Trophoblast cell (in vitro differentiated cells and primary cell): Measurements from ENCODE around the gene NAB1.

ENCODE experiments used
- DNase-seq, 2 donors: peaks; one replicate each; pipeline ENCODE4 v3.0.0-alpha.2; 2016
- H2AFZ ChIP-seq: 2 replicates; pipeline ENCODE4 v1.6.1; 2013; ENCODE audit warnings: low read length, moderate library complexity, mild to moderate bottlenecking; ENCODE audit not compliant: insufficient read depth, poor library complexity
- H2AK5ac ChIP-seq: 2 replicates; pipeline ENCODE4 v1.6.1; 2013; ENCODE audit warnings: mild to moderate bottlenecking, low read length
- H2BK120ac ChIP-seq: 2 replicates; pipeline ENCODE4 v1.6.1; 2013; ENCODE audit warnings: low read length, mild to moderate bottlenecking, moderate library complexity; ENCODE audit not compliant: insufficient read depth, poor library complexity
- H2BK12ac ChIP-seq: 2 replicates; pipeline ENCODE4 v1.6.1; 2013; ENCODE audit warnings: mild to moderate bottlenecking, low read length, moderate library complexity
- H2BK5ac ChIP-seq: 2 replicates; pipeline ENCODE4 v1.6.1; 2013; ENCODE audit warnings: low read length, low read depth, moderate library complexity, mild to moderate bottlenecking; ENCODE audit not compliant: poor library complexity
- H3K14ac ChIP-seq: 2 replicates; pipeline ENCODE4 v1.6.1; 2013; ENCODE audit warnings: mild to moderate bottlenecking, low read length
- H3K18ac ChIP-seq: 2 replicates; pipeline ENCODE4 v1.6.1; 2013; ENCODE audit warnings: mild to moderate bottlenecking, low read length
- H3K23ac ChIP-seq: 2 replicates; pipeline ENCODE4 v1.6.1; 2013; ENCODE audit warnings: low read length
- H3K27ac ChIP-seq: 2 replicates; pipeline ENCODE4 v1.5.1; 2013; ENCODE audit warnings: low read depth, mild to moderate bottlenecking, inconsistent platforms, low read length, moderate library complexity
- H3K27me3 ChIP-seq: 2 replicates; pipeline ENCODE4 v1.6.1; 2013; ENCODE audit warnings: inconsistent platforms, mild to moderate bottlenecking, low read length, moderate library complexity; ENCODE audit not compliant: insufficient read depth
- H3K36me3 ChIP-seq, 2 experiments: 1 replicate in 1 of 2; 2 replicates in 1 of 2; pipeline ENCODE4 v1.6.1; 2013; ENCODE audit warnings: low read length in 2 of 2, mild to moderate bottlenecking in 2 of 2, moderate library complexity in 1 of 2; ENCODE audit not compliant: insufficient read depth in 2 of 2, control insufficient read depth in 1 of 2
- H3K4ac ChIP-seq: 2 replicates; pipeline ENCODE4 v1.6.1; 2013; ENCODE audit warnings: low read depth, mild to moderate bottlenecking, low read length, moderate library complexity
- H3K4me1 ChIP-seq, 2 experiments: 1 replicate in 1 of 2; 2 replicates in 1 of 2; pipeline ENCODE4 v1.6.1; 2013; ENCODE audit warnings: low read length in 2 of 2, mild to moderate bottlenecking in 2 of 2, moderate library complexity in 1 of 2; ENCODE audit not compliant: insufficient read depth in 2 of 2, control insufficient read depth in 1 of 2
- H3K4me2 ChIP-seq: 2 replicates; pipeline ENCODE4 v1.6.1; 2013; ENCODE audit warnings: inconsistent platforms, mild to moderate bottlenecking, low read length, moderate library complexity
- H3K4me3 ChIP-seq: 2 replicates; pipeline ENCODE4 v1.5.1; 2013; ENCODE audit warnings: mild to moderate bottlenecking, low read depth, low read length, inconsistent platforms
- H3K79me1 ChIP-seq: one replicate; pipeline ENCODE4 v1.6.1; 2013; ENCODE audit warnings: low read length
- H3K79me2 ChIP-seq: 2 replicates; pipeline ENCODE4 v1.6.1; 2013; ENCODE audit warnings: low read length, mild to moderate bottlenecking; ENCODE audit not compliant: control insufficient read depth, insufficient read depth, poor library complexity
- H3K9ac ChIP-seq: 2 replicates; pipeline ENCODE4 v1.6.1; 2013; ENCODE audit warnings: mild to moderate bottlenecking, low read length
- H3K9me3 ChIP-seq: 2 replicates; pipeline ENCODE4 v1.6.1; 2013; ENCODE audit warnings: low read depth, mild to moderate bottlenecking, control low read depth, inconsistent platforms, low read length; ENCODE audit not compliant: insufficient read depth
- H4K12ac ChIP-seq: 2 replicates; pipeline ENCODE4 v1.6.1; 2013; ENCODE audit warnings: low read depth, mild to moderate bottlenecking, low read length, moderate library complexity
- H4K8ac ChIP-seq: 2 replicates; pipeline ENCODE4 v1.6.1; 2013; ENCODE audit warnings: low read depth, mild to moderate bottlenecking, low read length, moderate library complexity
- H4K91ac ChIP-seq: one replicate; pipeline ENCODE4 v1.6.1; 2013; ENCODE audit warnings: low read depth, mild to moderate bottlenecking, low read length, moderate library complexity
- whole genome bisulfite sequencing: extraction: QIAGEN DNeasy Blood & Tissue Kit; methylation state at CpG from one replicate; pipeline ENCODE4 v1.1.7; 2013; ENCODE audit warnings: missing lambda C conversion rate; ENCODE audit not compliant: insufficient read length, insufficient coverage; ENCODE audit errors: extremely low coverage; 5-methylcytosine and 5-hydroxymethylcytosine counted together

Gene NAB1

GRCh38 chr2:190655113-190655512, 6.2 kb downstream of the NAB1 start:
- no peak overlapping the region for H2BK5ac ChIP-seq
- no peak overlapping the region for H3K14ac ChIP-seq
- H3K4me2 ChIP-seq: no peak overlapping the region
- no peak for DNase-seq
- H3K9me3 ChIP-seq: no peaks in the 10 kb centered on the region
- no peak overlapping the region for H3K4me3 ChIP-seq
- H2BK12ac ChIP-seq: no peak overlapping the region
- H2BK120ac ChIP-seq: no peak overlapping the region
- H3K23ac ChIP-seq: no peak overlapping the region
- no peak overlapping the region for H3K4ac ChIP-seq
- peaks cover 3 to 9% of the 10 kb centered on the region in 2 experiments for H3K36me3 ChIP-seq
- WGBS: no CpG with 5 or more reads among the region's 1 CpG
- peaks cover 2% of the 10 kb centered on the region for H3K79me2 ChIP-seq
- H2AK5ac ChIP-seq: no peak overlapping the region
- H2AFZ ChIP-seq: no peak overlapping the region
- no peaks in the 10 kb centered on the region for H3K27me3 ChIP-seq
- H3K4me1 ChIP-seq: peaks cover 0 to 2% of the 10 kb centered on the region in 2 experiments
- H3K18ac ChIP-seq: no peak overlapping the region
- H4K8ac ChIP-seq: no peak overlapping the region
- no peaks in the 10 kb centered on the region for H3K79me1 ChIP-seq
- no peak overlapping the region for H4K12ac ChIP-seq
- no peak overlapping the region for H4K91ac ChIP-seq
- H3K27ac ChIP-seq: no peak overlapping the region
- H3K9ac ChIP-seq: no peak overlapping the region

- Histone ChIP-seq H3K4me2 (no peak overlapping the region), H2AFZ (no peak overlapping the region), H3K36me3 (peaks cover 3 to 9% of the 10 kb centered on the region in 2 experiments), H3K9ac (no peak overlapping the region), H3K18ac (no peak overlapping the region), H3K23ac (no peak overlapping the region), H3K9me3 (no peaks in the 10 kb centered on the region), H2AK5ac (no peak overlapping the region), H4K8ac (no peak overlapping the region), H2BK5ac (no peak overlapping the region), H4K12ac (no peak overlapping the region), H3K4me3 (no peak overlapping the region), H2BK12ac (no peak overlapping the region), H3K4me1 (peaks cover 0 to 2% of the 10 kb centered on the region in 2 experiments), H4K91ac (no peak overlapping the region), H3K79me1 (no peaks in the 10 kb centered on the region), H3K27me3 (no peaks in the 10 kb centered on the region), H3K14ac (no peak overlapping the region), H3K79me2 (peaks cover 2% of the 10 kb centered on the region), H3K27ac (no peak overlapping the region), H3K4ac (no peak overlapping the region), H2BK120ac (no peak overlapping the region)
- WGBS: no CpG with 5 or more reads among the region's 3 CpGs
- no peak for DNase-seq
These were observed 6.7 kb downstream of the NAB1 start for GRCh38 chr2:190655570-190655969.

- peaks cover 0 to 2% of the 10 kb centered on the region in 2 experiments for H3K4me1 ChIP-seq
- peaks cover 2% of the 10 kb centered on the region for H3K79me2 ChIP-seq
- no peak overlapping the region for H3K14ac ChIP-seq
- H3K27me3 ChIP-seq: no peaks in the 10 kb centered on the region
- H2AK5ac ChIP-seq: no peak overlapping the region
- H2BK120ac ChIP-seq: no peak overlapping the region
- H2AFZ ChIP-seq: no peak overlapping the region
- no peak overlapping the region for H3K18ac ChIP-seq
- WGBS: no CpG with 5 or more reads among the region's 2 CpGs
- peaks cover 3 to 9% of the 10 kb centered on the region in 2 experiments for H3K36me3 ChIP-seq
- no peaks in the 10 kb centered on the region for H3K79me1 ChIP-seq
- no peak overlapping the region for H3K4me3 ChIP-seq
- no peak overlapping the region for H3K27ac ChIP-seq
- H4K91ac ChIP-seq: no peak overlapping the region
- H3K9ac ChIP-seq: no peak overlapping the region
- no peak overlapping the region for H4K12ac ChIP-seq
- H2BK5ac ChIP-seq: no peak overlapping the region
- no peaks in the 10 kb centered on the region for H3K9me3 ChIP-seq
- no peak overlapping the region for H4K8ac ChIP-seq
- DNase-seq: no peak
- no peak overlapping the region for H3K23ac ChIP-seq
- H3K4me2 ChIP-seq: no peak overlapping the region
- no peak overlapping the region for H2BK12ac ChIP-seq
- H3K4ac ChIP-seq: no peak overlapping the region
These were observed 7.4 kb downstream of the NAB1 start for GRCh38 chr2:190656301-190656700.

GRCh38 chr2:190657474-190658255, 8.8 kb downstream of the NAB1 start:
- Histone ChIP-seq H3K79me2 (peaks cover 2% of the 10 kb centered on the region), H3K18ac (no peak overlapping the region), H2AFZ (no peak overlapping the region), H3K14ac (no peak overlapping the region), H4K8ac (no peak overlapping the region), H3K4me1 (peaks cover 0 to 2% of the 10 kb centered on the region in 2 experiments), H3K27me3 (no peaks in the 10 kb centered on the region), H3K36me3 (peaks cover 3 to 9% of the 10 kb centered on the region in 2 experiments), H2AK5ac (no peak overlapping the region), H4K91ac (no peak overlapping the region), H3K9me3 (no peaks in the 10 kb centered on the region), H3K4ac (peak overlapping the region; percentile 40), H3K27ac (no peak overlapping the region), H4K12ac (no peak overlapping the region), H2BK12ac (no peak overlapping the region), H2BK120ac (no peak overlapping the region), H2BK5ac (no peak overlapping the region), H3K79me1 (no peaks in the 10 kb centered on the region), H3K23ac (no peak overlapping the region), H3K4me2 (no peak overlapping the region), H3K4me3 (no peak overlapping the region), H3K9ac (no peak overlapping the region)
- no CpG with 5 or more reads among the region's 4 CpGs for WGBS
- no peak for DNase-seq
